ENCODE measurements around the gene TRIM63. TPM values are rescaled to one million over a fixed set of nuclear protein-coding genes. Genes with fewer than 3 reads are reported as not detected.
"Not testable (repeated sequence)": the region's sequence is repeated elsewhere in the genome, so short reads cannot be mapped to it uniquely, and the experiment has no call there.

Gene TRIM63
- total RNA-seq, 4 donors from 2014 or later = 0.60 to 0.74 TPM; not detected in 2

GRCh38 chr1:26096471-26096870 lies 29.0 kb upstream of the TRIM63 start:
- TF ChIP-seq CTCF (IDR thresholded peaks at IDR 0.05) = no peak
- no peak for DNase-seq (ENCODE audit: low spot score)
- ATAC-seq (ENCODE audit: low FRiP score) = no peak

- ATAC-seq (ENCODE audit: low FRiP score) = peak; percentile 93
- TF ChIP-seq CTCF (IDR thresholded peaks at IDR 0.05) = no peak
- no peak for DNase-seq (ENCODE audit: low spot score)
These were observed 27.4 kb upstream of the TRIM63 start for GRCh38 chr1:26094677-26095383.

GRCh38 chr1:26094076-26094669 lies 26.7 kb upstream of the TRIM63 start:
- DNase-seq (ENCODE audit: low spot score) (no peak), ATAC-seq (ENCODE audit: low FRiP score) (peak; percentile 65)
- TF ChIP-seq CTCF (IDR thresholded peaks at IDR 0.05) = no peak

- DNase-seq (ENCODE audit: low spot score); ATAC-seq (ENCODE audit: low FRiP score): not testable (repeated sequence)
These were observed 26.1 kb upstream of the TRIM63 start for GRCh38 chr1:26093569-26093968.

- ATAC-seq (ENCODE audit: low FRiP score) = no peak
- no peak for DNase-seq (ENCODE audit: low spot score)
- TF ChIP-seq CTCF (IDR thresholded peaks at IDR 0.05) = no peak
These were observed 25.0 kb upstream of the TRIM63 start for GRCh38 chr1:26092422-26092821.

GRCh38 chr1:26090893-26091292 lies 23.5 kb upstream of the TRIM63 start:
- ATAC-seq (ENCODE audit: low FRiP score) (no peak), DNase-seq (ENCODE audit: low spot score) (no peak)
- no peak for TF ChIP-seq CTCF (IDR thresholded peaks at IDR 0.05)

- DNase-seq (ENCODE audit: low spot score) (no peak), ATAC-seq (ENCODE audit: low FRiP score) (no peak)
- TF ChIP-seq CTCF (IDR thresholded peaks at IDR 0.05) = no peak
These were observed 21.7 kb upstream of the TRIM63 start for GRCh38 chr1:26089125-26089524.
